HG03159 (cell line): ENCODE results near the gene CCDC57.
"Not testable (repeated sequence)": the region's sequence is repeated elsewhere in the genome, so short reads cannot be mapped to it uniquely, and the experiment has no call there.

Experiments used
- ATAC-seq: cut with Tn5 transposase; IDR thresholded peaks from one replicate; pipeline ENCODE4 v1.9.1; 2021; ENCODE audit warnings: mild to moderate bottlenecking, moderate library complexity; ENCODE audit not compliant: unreplicated experiment

CCDC57 gene, protein sequence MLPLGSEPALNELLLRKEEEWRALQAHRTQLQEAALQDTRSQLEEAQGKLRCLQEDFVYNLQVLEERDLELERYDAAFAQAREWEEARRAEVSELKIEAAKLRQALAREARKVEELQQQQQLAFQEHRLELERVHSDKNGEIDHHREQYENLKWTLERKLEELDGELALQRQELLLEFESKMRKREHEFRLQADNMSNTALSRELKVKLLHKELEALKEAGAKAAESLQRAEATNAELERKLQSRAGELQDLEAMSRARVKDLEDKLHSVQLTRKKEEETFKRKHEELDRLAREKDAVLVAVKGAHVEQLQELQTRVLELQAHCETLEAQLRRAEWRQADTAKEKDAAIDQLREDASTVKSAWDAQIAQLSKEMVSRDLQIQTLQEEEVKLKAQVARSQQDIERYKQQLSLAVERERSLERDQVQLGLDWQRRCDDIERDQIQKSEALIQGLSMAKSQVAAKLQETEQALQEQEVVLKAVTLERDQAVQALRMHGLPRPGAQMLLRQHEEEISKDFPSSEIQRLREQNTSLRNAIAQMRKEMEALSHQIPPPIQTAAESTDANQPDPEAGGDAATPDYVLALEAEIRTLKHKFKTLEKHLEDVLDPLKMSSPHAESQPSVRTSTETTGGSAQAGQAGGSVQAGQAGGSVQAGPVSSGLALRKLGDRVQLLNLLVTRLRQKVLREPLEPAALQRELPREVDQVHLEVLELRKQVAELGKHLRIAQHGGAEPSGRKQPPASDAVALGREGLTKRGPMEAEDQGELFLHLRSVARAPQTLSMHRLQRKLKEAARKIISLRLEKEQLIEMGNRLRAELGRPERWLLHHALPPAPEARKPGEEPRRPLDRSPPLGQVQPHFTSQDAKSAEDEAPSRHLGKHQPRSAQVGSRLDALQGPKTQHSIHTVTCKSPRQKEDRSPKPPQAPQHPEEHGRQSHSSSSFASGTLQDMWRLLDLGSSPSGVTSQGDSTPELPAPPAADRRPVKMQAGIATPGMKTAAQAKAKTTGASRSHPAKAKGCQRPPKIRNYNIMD

DNA sequence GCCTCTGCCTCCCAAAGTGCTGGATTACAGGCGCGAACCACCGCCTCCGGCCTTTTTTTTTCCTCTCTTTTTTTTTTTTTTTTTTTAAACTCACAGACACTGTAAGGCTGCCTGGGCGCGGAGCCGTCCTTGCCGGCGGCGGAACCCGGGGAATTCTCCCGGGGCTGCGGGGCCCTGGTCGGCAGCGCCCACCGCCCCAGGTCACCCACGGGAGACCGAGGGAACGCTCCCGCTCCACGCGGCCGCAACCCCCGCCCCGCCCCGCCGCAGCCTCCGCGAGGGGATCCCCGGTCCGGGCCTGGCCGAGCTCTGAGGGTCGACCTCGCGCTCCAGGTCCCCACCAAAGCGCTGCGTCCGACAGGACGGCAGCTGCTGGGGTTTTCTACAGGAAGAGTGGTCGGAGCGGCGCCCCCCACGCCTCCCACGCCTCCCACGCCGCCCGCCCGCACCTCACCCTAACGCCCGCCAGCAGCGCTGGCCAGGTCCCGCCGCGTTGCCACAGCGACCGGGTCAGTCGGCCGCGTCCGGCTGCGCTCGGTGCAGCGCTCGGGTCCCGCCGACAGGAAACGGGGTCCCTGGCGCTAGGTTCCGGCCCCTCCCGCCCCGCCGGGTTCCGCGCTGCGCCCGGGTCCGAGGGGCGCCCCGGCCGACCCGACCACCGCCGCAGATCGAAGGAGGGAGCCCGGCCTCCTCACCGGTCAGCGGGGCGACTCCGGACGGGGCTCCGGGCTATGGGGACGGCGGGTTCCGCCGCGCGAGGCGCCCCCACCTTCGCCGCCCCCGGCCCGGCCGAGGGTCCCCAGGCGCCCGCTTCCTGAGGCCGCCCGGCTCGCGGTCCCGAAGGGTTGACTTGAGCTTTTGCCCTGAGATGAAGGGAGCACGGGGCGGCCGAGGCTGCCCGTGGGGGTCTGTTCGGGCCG lies at the start of gene CCDC57:
Gene CCDC57 (minus strand): TSS at position 512 of the 920 bp plus-strand sequence. CDS start 10,898 bp downstream, outside the sequence.
- ATAC-seq: peak; percentile 64

DNA sequence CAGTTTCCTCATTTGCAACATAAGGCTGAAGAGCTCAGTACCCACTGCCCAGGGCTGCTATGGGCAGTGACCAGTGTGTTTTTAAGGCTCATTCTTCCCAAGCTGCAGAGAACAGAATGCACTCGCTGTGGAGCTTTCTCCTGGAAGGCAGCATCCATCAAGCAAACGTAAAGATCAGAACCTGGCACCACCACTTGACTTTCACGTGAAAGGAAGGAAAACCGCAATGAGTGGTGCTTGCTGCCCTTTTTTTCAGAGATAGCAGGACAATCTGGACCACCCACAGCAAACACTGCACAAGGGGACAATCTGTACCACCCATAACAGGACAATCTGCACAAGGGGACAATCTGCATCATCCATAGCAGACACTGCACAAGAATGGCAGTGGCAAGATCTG lies 49.7 kb upstream of the CCDC57 start:
- no peak for ATAC-seq

DNA sequence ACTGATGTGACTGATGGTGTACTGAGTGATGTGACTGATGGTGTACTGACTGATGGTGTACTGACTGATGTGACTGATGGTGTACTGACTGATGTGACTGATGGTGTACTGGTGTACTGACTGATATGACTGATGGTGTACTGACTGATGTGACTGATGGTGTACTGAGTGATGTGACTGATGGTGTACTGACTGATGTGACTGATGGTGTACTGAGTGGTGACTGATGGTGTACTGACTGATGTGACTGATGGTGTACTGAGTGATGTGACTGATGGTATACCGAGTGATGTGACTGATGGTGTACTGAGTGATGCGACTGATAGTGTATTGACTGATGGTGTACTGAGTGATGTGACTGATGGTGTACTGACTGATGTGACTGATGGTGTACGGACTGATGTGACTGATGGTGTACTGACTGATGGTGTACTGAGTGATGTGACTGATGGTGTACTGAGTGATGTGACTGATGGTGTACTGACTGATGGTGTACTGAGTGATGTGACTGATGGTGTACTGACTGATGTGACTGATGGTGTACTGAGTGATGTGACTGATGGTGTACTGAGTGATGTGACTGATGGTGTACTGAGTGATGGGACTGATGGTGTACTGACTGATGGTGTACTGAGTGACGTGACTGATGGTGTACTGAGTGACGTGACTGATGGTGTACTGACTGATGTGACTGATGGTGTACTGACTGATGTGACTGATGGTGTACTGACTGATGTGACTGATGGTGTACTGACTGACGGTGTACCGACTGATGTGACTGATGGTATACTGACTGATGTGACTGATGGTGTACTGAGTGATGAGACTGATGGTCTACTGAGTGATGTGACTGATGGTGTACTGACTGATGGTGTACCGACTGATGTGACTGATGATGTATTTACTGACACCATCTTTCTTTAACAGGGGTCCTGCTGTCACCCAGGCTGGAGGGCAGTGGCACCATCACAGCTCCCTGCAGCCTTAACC lies 47.6 kb upstream of the CCDC57 start:
- not testable (repeated sequence) for ATAC-seq

DNA sequence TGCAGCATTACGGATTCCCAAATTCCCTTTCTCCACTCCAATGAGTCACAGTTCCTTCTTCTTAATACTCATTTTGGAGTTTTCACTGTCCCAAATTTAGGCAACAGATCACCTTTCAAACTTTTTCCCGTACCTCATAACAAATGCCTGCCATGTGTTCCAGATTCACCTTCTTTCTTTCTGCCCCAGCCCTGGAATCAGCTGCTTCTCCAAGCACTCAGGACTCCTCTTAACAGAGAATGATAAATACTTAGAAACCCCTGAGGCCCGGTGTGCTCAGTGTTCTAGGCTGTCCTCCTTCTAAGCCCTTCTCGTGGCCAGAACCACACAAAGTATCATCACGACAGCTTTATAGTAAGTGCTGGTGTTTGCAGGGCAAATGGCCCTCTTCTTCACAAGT lies 45.9 kb upstream of the CCDC57 start:
- ATAC-seq: no peak

DNA sequence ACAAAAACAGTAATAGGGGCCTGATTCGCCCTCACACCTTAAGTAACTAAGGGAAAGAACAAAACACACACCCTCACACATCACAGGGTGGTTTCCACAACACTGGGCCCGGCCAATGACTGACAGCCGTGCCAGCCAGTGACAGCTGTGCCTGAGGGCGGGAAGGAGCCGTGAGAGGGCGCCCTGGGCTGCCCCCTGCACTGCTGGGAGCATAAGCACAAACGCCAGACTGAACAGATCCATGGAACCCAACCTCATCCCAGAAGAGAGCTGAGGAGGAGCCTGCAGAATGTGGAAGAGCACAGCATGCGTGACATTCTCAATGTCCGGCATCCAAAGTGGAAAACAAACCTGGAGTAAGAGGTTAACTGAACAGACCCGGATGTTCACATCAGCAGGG lies 44.8 kb upstream of the CCDC57 start:
- ATAC-seq: no peak

DNA sequence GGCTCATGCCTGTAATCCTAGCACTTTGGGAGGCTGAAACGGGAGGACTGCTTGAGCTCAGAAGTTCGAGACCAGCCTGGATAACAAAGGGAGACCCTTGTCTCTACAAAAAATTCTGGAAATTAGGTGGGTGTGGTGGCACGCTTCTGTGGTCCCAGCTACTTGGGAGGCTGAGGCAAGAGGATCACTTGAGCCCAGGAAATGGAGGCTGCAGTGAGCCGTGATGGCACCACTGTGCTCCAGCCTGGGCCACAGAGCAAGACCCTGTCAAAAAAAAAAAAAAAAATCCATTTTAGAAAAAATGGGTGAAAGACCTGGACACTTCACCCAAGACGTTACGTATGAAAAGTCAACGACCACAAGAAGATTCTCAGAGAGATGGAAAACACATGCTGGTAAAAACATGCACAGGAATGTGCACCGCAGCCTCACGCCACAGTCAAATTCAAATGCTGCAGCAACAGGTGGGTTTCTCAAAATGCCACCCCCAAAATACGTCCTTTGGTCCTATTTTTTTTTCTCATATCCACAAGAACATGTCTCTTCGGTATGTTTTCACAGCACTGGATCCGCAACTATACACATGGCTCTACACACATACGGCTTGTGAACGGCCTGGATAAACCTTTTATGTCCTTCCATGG lies 43.7 kb upstream of the CCDC57 start:
- ATAC-seq: no peak

DNA sequence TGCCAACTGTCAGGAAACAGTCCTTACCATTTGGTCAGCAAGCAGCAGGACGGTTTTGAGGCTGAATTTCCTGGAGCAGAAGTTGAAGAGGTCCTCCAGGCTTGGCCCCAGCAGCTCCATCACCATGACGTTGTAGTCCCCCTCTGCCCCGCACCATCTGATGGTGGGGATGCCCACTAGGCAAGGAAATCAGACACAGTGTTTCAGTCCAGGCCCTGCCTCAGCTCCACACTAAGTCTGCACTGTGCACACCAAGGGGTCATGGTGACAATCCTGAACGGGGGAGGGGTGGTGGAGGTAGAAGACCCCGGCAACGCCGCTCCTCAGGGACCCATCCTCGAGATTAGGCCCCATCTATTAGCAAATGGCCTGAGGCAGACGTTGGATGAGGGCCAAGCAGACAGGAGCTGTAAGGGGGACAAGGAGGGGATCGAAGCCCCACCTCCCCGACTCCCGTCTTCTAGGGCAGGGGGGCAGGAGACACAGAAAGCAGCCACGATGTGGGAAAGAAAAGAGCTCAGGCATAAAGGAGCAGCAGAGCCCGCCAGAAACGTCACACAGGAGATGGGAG lies 42.8 kb upstream of the CCDC57 start:
- ATAC-seq: no peak

DNA sequence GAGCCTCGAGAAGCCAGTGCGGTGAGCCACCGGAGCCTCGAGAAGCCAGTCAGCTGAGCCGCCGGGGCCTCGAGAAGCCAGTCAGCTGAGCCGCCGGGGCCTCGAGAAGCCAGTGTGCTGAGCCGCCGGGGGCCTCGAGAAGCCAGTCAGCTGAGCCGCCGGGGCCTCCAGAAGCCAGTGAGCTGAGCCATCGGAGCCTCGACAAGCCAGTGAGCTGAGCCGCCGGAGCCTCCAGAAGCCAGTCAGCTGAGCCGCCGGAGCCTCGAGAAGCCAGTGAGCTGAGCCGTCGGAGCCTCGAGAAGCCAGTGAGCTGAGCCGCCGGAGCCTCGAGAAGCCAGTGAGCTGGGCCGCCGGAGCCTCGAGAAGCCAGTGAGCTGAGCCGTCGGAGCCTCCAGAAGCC lies 42.1 kb upstream of the CCDC57 start:
- not testable (repeated sequence) for ATAC-seq

DNA sequence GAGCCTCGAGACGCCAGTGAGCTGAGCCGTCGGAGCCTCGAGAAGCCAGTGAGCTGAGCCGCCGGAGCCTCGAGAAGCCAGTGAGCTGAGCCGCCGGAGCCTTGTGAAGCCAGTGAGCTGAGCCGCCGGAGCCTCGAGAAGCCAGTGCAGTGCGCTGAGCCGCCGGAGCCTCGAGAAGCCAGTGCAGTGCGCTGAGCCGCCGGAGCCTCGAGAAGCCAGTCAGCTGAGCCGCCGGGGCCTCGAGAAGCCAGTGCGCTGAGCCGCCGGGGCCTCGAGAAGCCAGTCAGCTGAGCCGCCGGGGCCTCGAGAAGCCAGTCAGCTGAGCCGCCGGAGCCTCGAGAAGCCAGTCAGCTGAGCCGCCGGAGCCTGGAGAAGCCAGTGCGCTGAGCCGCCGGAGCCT lies 41.5 kb upstream of the CCDC57 start:
- ATAC-seq: not testable (repeated sequence)

DNA sequence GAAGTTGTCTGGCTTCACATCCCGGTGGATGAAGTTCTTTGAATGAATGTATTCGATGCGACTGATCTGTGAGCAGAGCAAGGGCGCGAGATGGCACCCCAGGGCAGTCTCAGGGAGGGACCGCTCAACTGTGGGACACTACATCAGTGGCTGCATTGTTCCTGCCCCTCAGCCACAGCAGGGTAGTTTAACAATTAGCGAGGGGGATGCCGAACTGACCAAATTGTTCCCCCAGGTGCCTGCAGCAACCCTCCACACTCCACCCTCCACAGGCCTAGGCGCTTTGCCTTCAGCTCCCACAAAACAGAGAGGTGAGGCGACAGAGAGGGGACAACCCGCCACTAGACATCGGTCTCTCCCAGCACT lies 40.5 kb upstream of the CCDC57 start:
- ATAC-seq: no peak

DNA sequence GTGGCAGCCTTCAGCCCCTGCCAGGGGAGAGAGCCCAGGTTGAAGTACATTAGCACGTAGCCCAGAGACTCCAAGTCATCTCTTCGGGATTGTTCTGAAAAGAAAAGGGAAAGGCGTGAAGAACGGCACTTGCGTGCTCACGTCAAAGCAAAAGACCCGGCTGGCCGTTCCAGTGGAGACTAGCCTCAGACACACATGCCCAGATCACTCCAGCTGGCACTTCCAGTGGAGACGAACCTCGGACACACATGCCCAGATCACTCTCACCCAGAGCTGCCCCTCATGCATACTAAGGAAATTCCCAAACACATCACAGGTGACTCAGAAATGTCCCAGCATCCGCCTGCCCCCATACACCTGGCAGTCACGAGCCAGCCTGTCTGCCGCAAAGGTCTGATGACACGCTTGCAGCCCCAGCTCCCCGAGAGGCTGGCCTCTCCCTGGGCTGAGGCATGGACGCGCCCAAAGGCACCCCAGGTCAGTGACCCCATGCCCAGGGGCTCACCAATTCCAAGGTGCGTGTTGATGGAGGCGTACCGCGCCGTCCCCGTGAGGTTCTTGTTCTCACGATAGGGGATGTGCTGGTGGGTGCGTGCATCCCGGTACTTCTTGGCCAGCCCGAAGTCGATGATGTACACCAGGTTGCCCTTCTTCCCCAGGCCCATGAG lies 40.0 kb upstream of the CCDC57 start:
- no peak for ATAC-seq

DNA sequence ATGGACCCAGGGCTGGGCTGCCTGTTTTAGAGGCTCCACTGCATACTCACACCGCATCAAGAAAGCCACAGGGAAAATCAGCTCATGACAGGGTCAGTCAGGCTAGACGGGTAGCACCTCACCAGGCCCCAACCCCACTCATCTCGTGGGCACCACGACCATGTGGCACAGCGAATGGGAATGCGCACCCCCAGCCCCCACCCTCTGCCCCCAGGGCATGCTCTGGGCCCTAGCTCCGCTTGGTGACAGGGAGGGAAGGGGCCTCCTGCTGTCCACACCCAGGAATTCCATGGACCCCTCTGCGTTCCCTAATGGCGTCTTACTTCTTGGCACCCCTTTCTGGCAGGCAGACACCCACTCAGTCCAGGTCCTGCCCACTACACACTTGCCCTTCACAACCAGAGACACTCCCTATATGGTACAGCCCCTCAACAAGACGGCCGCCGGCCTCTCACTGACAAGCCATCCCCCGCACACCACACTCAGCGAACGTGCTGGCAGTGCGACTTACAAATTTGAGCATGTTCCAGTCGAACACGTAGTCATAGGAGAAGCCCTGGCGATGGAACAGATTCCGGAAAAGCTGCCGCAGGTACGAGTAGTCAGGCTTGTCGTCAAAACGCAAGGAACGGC lies 38.3 kb upstream of the CCDC57 start:
- no peak for ATAC-seq

DNA sequence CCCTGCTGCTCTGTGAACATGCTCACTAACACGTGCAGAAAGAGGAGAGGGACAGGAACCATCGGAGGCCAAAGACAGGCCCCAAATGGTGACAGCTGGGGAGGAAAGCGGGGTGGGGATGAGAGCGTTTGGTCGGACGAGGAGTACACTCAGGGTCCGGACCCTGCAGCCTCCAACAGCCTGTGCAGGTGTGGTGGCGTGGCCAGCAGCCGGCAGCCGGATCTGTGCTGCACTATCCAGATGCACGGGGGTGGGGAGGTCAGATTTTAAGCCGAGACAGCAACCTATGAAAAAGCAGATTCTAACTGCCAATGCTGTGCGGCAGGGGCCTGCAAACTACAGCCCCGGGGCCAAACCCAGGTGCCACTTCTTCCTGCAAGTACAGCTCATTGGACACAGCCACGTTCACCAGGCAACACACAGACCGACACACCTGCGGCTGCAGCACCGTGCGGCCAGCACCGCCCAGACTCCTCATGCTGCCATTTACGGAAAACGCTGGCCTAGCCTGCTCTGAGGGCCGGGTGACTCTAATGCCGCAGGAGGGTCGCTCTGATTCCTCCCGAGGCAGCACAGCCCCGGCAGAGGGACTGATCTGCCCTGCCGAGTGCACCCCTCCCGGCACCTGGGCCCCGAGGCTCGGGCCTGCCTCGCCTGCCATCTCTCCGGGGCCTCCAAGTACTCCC lies 37.4 kb upstream of the CCDC57 start:
- no peak for ATAC-seq

DNA sequence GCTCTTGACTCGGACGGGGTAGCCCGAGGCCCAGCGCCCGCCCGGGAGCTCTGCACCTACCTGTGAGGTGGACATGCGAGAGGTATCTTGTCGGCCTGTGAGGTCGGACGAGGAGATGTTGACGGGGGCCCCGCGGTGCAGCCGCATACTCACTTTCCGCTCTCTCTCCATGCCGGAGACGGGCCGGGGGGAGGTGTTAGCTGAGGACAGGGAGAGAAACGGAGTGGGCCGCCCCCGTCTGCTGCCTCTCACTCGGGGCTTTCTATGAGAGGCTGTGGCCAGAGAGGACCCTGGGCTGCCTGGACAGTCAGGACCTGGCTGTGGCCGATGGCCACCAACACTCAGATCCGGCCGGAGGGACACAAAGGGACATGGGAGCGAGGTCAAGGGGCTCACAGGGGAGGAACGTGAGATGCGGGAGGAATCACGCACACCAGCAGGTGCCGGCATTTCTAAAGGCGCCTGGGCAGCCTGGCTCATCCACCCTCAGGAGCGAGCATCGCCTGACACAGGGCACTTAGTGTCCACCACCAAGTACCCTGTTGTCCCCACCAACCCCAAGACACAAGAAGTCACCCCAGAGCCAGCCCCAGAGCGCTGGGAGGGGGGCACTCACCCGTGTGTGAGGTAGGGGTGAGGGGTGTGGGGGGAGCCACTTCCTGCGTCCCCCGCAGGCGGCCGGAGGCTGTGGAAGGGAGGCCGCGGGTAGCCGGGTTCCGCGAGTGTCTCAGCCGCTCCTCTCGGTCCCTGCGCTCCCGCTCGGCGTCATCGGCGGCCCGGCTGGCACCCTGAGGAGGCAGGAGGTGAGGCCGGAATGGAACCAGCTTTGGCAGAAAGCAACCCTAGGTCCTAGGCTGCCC lies 36.4 kb upstream of the CCDC57 start:
- ATAC-seq: no peak

DNA sequence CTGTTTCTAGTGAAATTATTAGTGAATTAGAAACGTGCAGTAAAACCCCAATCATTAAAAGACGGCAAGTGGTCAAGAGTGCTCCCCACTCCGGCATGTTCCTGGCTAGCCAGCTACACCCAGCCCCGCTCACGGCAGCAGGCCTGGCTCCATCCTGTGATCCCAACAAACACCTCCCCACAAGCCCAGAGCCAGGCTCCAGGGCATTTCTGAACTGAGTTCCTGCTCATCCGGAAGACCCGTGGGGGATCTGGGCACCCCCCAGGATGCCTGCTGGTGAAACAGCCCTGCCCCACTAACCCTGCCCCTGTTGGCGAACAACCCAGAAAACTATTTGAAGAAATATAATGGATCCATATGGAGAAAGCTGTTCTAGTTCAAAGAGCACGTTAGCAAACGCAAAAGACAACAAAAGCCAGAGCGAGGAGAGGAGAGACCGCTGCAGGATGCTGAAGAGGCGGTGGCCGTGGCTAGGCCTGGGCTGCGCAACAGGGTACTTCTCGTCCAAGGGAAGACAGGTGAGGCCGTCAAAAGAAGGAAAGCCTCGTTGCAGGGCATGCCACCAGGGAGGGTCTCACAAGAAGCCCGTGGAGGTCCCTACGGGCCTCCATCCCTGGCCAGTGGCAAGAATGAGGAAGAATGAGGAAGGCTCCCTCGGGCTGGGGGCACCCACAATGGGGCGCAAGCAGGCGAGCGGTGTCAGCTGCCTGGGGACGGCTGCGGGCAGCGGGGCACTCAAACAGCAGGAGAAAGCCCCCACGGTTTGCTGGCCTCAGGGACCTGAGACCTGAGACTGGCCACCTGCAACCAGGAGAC lies 35.4 kb upstream of the CCDC57 start:
- ATAC-seq: no peak
